Stimulated activated CD8-positive, alpha-beta memory T cell treated with anti-CD3 and anti-CD28 coated beads, Interleukin-4, amount 100 ng/mL, for 48 hours (primary cell): Measurements from ENCODE around the gene TLN1.

Source experiments
- DNase-seq: peaks from one replicate; pipeline ENCODE4 v3.0.0-alpha.2; 2020

The TLN1 gene

GRCh38 chr9:35700942-35701341 is 31.1 kb downstream of the TLN1 start:
- DNase-seq = no peak

GRCh38 chr9:35700031-35700430 is 32.0 kb downstream of the TLN1 start:
- no peak for DNase-seq

GRCh38 chr9:35698231-35698630 is 33.8 kb downstream of the TLN1 start:
- no peak for DNase-seq

GRCh38 chr9:35697486-35697885 is 34.5 kb downstream of the TLN1 start:
- no peak for DNase-seq

- DNase-seq = peak; percentile 70
Observed at GRCh38 chr9:35696520-35697215, 35.3 kb downstream of the TLN1 start.

- no peak for DNase-seq
Observed at GRCh38 chr9:35695943-35696401, 36.0 kb downstream of the TLN1 start.

- DNase-seq = no peak
Observed at GRCh38 chr9:35691757-35692301, 40.2 kb downstream of the TLN1 start.

GRCh38 chr9:35691334-35691650 is 40.7 kb downstream of the TLN1 start:
- no peak for DNase-seq

GRCh38 chr9:35690614-35691333 is 41.2 kb downstream of the TLN1 start:
- peak; percentile 54 for DNase-seq

- no peak for DNase-seq
Observed at GRCh38 chr9:35690294-35690613, 41.7 kb downstream of the TLN1 start.

- no peak for DNase-seq
Observed at GRCh38 chr9:35689542-35690293, 42.3 kb downstream of the TLN1 start, which contains the start of gene TPM2. TPM2 (minus strand) TSS chr9:35689925; CDS start chr9:35689817, 108 bp downstream.

GRCh38 chr9:35688558-35689541 is 43.1 kb downstream of the TLN1 start:
- DNase-seq = no peak

GRCh38 chr9:35687972-35688557 is 43.9 kb downstream of the TLN1 start:
- no peak for DNase-seq

GRCh38 chr9:35687306-35687705 is 44.7 kb downstream of the TLN1 start:
- no peak for DNase-seq

GRCh38 chr9:35686222-35687203 is 45.5 kb downstream of the TLN1 start:
- no peak for DNase-seq

GRCh38 chr9:35685506-35685905 is 46.5 kb downstream of the TLN1 start:
- DNase-seq = no peak

GRCh38 chr9:35684921-35685320 is 47.1 kb downstream of the TLN1 start:
- no peak for DNase-seq

GRCh38 chr9:35683323-35683722 is 48.7 kb downstream of the TLN1 start:
- no peak for DNase-seq

GRCh38 chr9:35682520-35683315 is 49.3 kb downstream of the TLN1 start:
- no peak for DNase-seq

- no peak for DNase-seq
Observed at GRCh38 chr9:35682051-35682450, 49.9 kb downstream of the TLN1 start.
